ENCODE results near the gene OXSR1. TPM values are rescaled to one million over a fixed set of nuclear protein-coding genes. Genes with fewer than 3 reads are reported as not detected.

OXSR1 gene
- total RNA-seq, 1 donor from 2014 or later: 32.7 TPM

GRCh38 chr3:38148311-38148882 is 16.9 kb upstream of the OXSR1 start:
- H3K27me3 ChIP-seq: no peaks in the 10 kb centered on the region
- no peak for TF ChIP-seq CTCF (IDR thresholded peaks at IDR 0.05)
- H3K36me3 ChIP-seq: no peaks in the 10 kb centered on the region
- H3K4me3 ChIP-seq: no peak overlapping the region
- DNase-seq (no peak), ATAC-seq (peak; percentile 61)
- H3K27ac ChIP-seq: no peak overlapping the region
- no peaks in the 10 kb centered on the region for H3K9me3 ChIP-seq
- intact Hi-C loops (cut with DNase I): no loop called here
- peaks cover 14% of the 10 kb centered on the region for H3K4me1 ChIP-seq

GRCh38 chr3:38149708-38150107 is 15.6 kb upstream of the OXSR1 start:
- intact Hi-C loops (cut with DNase I): no loop called here
- peak; percentile 16 for ATAC-seq
- H3K27ac ChIP-seq: peak overlapping the region; percentile 37

GRCh38 chr3:38150780-38151528 is 14.4 kb upstream of the OXSR1 start:
- peak; percentile 7 for TF ChIP-seq CTCF (IDR thresholded peaks at IDR 0.05)
- ATAC-seq: no peak
- H3K9me3 ChIP-seq: no peaks in the 10 kb centered on the region
- no peaks in the 10 kb centered on the region for H3K36me3 ChIP-seq
- intact Hi-C loops (cut with DNase I): no loop called here
- H3K4me3 ChIP-seq: no peak overlapping the region
- H3K27ac ChIP-seq: peak overlapping the region; percentile 65
- peaks cover 21% of the 10 kb centered on the region for H3K4me1 ChIP-seq
- no peak for DNase-seq
- no peaks in the 10 kb centered on the region for H3K27me3 ChIP-seq

More at GRCh38 chr3:38149708-38150107, 15.6 kb upstream of the OXSR1 start:
- H3K4me3 ChIP-seq: no peak overlapping the region
- H3K36me3 ChIP-seq: no peaks in the 10 kb centered on the region
- H3K4me1 ChIP-seq: peaks cover 18% of the 10 kb centered on the region
- no peak for DNase-seq
- H3K9me3 ChIP-seq: no peaks in the 10 kb centered on the region
- no peak for TF ChIP-seq CTCF (IDR thresholded peaks at IDR 0.05)
- no peaks in the 10 kb centered on the region for H3K27me3 ChIP-seq

- DNase-seq (no peak), ATAC-seq (peak; percentile 57)
- no peak for TF ChIP-seq CTCF (IDR thresholded peaks at IDR 0.05)
- Histone ChIP-seq H3K36me3 (no peaks in the 10 kb centered on the region), H3K9me3 (no peaks in the 10 kb centered on the region), H3K27me3 (no peaks in the 10 kb centered on the region), H3K4me1 (peaks cover 21% of the 10 kb centered on the region), H3K4me3 (no peak overlapping the region), H3K27ac (peak overlapping the region; percentile 65)
- intact Hi-C loops (cut with DNase I): no loop called here
These were observed 13.6 kb upstream of the OXSR1 start for GRCh38 chr3:38151667-38152265.

- TF ChIP-seq CTCF (IDR thresholded peaks at IDR 0.05): no peak
- intact Hi-C loops (cut with DNase I): no loop called here
These were observed 12.7 kb upstream of the OXSR1 start for GRCh38 chr3:38152609-38153008.

More at GRCh38 chr3:38152609-38153008, 12.7 kb upstream of the OXSR1 start:
- Histone ChIP-seq H3K36me3 (no peaks in the 10 kb centered on the region), H3K4me1 (peaks cover 21% of the 10 kb centered on the region), H3K27me3 (no peaks in the 10 kb centered on the region), H3K4me3 (no peak overlapping the region), H3K27ac (no peak overlapping the region), H3K9me3 (no peaks in the 10 kb centered on the region)
- peak; percentile 72 for ATAC-seq
- DNase-seq: no peak
